ENCODE measurements around the gene APLNR.

The APLNR gene

DNA sequence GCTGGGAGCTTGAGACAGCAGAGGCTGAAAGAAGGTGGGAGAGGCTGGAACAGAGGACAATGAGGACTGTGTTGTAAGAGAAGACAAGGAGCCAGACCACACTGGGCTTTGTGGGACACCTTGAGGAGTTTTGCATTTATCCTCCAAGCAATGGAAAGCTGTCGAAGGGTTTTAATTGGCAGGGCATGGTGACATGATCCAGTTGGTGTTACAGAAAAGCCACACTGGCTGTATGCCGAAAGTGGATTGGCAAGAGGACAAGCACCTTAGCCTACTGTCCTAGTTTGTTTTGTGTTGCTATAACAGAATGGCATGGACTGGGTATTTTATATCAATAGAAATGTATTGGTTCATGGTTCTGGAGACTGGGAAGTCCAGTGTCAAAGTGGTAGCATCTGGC lies 14.0 kb upstream of the APLNR start:
- no peak for DNase-seq

DNA sequence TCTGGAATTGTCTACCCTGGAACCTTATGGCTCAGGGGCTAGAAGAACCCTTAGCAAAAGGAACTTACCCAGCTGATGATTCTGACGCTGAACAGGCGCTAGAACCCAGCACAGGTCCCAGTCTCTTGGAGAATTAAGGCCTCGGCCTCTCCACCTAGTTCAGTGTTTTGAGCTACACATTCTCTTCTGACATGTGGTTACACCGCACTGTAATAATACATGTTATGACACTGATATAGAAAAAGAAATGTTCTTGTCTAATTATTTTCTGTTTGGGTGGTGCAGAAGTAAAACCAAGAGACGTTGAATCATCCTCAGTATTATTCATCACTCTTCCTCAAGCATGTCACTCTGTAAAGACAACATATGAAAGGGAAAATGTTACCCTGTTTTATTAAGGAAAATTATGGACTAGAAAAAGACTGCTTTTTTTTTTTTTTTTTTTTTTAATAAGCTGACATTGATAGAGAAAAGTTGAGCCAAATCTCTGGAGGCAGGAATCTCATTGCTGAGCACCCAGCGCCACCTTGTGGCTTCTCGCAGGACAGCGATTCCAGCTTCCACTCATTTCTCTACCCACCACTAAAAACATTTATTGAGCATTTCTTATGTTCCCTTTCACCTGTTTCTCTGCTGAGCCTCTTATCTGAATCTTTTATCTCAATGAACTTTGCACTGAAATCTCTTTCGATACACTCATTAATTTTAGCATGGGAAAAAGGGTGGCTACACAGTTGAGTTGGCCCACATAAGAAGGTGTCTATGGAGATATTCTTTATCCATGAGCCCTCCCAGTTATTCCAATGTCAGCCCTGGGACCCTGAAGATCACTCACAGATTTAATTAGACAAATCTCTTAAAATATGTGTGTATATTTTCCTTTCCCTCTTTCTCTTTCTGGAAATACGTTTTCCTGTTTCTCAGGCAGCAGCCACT lies 12.6 kb upstream of the APLNR start:
- peak; percentile 7 for DNase-seq

DNA sequence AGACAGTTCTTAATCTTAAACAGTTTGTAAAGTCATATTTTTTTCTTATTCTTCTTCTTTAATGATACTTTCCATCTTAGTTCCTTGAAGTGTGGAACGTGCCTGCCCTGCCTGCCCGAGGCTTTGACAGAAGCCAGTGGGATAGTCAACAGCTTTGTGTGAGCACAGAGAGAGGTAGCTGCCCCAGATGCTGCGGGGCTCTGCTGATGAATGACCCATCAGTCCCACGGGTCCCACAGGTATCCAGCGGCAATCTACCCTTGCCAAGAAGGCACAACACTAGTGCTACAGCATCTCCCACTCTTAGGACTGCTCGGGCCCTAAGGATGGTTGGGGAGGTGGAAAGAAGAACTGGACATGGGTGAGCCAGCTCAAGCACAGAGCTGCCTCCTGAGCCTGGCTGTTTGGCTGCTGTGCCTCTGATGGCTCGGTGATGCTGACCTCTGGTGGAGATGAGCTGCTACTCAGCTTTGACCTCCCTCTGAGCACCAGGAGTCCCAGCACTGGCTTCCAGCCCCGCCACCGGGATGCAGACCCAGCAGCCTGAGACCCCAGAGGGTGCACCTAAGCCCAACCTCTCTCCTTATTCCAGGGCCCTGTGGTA lies 11.8 kb upstream of the APLNR start:
- DNase-seq = no peak

DNA sequence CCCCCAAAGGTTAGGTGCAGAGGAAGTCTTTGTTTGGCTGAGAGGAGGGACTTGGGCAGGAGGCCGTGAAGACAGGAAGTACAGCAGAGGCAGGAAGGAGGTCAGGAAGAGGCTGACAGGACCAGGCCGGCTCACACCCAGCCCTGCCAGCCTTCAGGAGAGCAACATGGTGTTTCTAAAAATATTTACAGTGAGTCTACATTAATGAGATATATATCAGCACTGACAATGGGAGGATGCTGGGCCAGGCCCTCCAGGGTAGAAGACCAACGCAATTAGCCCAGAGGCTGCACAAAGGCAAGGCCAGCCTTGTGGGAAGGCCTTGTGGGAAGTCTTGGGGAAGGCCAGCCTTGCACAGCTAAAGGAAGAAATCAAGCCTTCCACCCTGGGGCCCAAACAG lies 7.9 kb upstream of the APLNR start:
- DNase-seq = no peak

DNA sequence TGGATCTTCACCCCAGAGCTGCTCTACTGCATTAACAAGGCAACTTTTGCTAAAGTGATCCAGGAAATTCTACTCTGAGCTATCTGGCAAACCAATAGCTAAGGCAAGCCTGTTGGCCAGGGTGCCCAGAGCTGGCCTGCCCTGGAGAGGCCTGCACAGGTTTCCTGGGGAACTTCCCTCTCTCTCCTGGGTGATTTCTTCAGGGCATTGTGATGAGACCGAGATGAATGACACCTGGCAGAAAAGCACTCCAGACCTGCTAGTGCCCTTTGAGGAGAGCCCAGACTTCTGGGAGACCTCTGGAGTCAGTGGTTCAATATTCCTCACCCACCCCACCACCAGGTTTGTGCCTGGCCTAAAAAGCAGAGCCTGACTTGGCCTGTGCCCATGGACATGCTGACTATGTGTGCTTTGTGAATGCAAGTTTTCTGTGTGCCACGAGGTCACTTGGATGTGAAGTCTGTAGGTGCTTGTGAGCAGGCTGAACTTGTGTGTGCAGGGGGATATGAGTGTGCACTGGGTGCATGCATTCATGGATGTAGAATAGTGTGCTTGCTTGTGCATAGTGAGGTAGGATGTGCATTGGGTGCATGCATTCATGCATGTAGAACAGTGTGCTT lies 4.4 kb upstream of the APLNR start:
- DNase-seq = no peak

DNA sequence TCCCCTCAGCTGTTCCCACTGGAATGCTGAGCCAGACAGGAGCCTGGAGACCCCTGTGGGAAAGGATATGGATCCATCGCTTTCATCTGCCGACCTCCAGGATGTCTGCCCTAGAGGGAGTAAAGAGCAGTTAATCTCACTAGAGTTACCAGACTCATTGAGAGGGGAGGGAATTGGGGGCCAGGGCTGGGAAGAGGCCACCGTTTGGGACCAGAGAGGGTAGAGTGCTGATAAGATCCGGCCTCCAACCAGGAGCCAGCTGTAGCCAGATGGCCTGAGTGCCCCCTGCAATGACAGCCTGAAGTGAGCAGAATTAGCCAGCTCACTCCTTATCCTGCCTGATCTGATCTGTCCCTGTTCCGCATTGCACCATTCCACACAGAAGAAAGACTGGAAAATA lies 3.7 kb upstream of the APLNR start:
- no peak for DNase-seq

DNA sequence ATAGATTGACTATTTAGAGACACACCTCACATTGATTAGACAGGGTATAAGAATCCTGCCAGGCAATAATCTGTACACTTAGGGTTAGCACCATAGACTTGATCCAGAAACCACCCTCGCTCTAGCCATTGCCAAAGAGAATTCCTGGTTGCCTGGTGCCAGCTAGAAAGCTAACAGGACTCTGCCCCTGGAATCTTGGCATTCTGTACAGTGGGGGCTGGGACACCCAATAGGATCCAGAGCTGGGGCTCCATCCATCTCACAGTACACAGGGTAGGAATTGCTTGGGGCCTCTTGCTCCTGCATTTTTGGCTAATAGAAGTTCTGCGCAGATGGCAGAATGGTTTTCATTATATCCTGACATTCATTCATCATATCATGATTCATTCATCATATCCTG lies 3.0 kb upstream of the APLNR start:
- DNase-seq = no peak

DNA sequence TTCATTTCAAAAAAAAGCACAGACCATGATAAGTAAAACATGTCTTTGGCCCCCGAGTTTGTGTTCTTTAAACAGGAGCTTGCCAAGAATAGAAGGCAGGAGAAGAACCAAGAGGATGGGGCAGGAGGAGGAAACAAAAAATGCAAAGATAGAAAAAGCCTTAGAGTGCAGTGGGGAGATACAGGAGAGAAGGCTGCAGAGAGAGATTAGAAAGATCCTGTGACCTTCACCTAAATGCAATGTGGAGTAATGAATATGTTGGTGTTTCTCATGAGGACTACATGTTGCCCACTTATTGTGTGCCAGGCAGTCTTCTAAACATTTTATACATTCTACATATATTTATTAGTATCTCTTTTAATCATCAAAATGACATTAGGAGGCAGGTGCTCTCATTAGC lies 2.3 kb upstream of the APLNR start:
- no peak for DNase-seq

DNA sequence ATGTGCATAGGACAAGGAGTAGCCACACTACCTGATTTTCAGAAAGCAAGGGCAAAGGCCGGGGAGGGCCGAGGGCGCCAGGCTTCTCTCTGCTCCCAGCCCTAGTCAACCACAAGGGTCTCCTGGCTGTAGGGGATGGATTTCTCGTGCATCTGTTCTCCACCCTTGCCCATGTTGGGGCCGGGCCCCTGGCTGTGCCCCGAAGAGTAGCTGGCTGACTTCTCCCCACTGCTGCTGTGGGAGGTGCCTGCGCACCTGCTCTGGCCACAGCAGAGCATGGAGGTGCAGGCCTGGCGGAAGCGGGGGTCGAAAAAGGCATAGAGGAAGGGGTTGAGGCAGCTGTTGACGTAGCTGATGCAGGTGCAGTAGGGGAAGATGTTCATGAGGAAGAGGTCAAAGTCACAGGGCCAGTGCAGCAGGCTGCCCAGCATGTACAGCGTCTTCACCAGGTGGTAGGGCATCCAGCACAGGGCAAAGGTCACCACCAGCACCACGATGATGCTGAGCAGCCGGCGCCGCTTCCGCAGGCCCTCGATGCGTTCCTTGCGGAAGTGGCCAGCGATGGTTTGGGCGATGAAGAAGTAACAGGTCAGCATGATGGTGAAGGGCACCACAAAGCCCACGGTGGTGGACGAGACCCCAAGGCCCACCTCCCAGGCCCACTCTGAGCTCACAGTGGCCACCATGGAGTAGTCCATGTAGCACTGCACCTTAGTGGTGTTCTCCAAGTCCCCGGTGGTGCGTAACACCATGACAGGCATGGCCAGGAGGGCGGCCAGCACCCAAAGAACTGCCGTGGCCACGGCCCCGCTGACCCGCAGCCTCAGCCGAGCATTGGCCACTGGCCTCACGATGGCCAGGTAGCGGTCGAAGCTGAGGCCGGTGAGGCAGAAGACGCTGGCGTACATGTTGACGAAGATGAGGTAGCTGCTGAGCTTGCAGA lies 1.0 kb downstream of the APLNR start:
- DNase-seq = no peak

DNA sequence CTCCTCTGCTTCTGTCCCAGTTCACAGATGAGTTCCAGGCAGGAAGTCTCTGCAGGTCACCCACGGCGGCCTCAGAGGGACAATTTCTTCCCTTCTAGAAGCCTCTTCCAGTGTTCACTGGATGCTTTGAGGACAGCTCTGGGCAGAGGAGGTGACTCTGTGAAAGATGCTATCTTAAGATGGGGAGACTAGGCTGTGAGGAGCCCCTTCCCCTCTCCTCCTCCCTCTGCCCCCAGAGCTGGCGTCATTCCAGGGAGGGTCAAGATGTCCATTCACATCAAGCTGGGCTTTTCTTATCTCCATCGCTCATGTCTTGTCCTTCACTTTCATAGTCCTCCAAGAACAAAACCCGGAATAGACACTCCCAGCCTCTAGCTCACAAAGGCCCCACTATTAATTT lies 3.3 kb downstream of the APLNR start:
- no peak for DNase-seq

DNA sequence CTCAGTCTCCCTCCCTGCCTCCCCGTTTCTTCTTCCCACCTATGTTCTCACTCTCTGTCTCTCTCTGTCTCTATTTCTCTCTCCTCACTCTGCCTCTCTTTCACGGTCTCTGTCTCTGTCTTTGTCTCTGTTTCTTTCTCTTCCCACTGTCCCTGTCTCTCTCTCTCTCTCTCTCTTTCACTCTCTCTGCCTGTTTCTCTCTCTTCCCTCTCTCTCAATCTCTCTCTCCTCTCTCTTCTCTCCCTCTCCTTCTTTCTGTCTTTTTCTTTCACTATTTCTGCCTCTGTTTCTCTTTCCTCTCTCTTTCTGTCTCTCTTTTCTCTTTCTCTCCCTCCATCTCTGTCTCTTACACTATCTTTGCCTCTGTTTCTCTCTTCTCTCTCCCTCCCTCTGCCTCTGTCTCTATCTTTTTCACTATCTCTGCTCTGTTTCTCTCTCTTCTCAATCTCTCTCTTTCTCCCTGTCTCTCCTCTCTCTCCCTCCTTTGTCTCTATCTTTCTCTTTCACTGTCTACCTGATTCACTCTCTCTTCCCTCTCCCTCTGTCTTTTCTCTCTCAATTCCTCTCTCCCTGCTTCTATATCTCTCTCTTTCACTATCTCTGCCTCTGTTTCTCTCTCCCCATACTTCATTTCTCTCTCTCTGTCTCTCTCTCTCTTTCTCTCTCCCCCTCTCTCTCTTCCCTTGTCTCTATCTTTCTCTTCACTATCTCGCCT lies 5.4 kb downstream of the APLNR start:
- no peak for DNase-seq

DNA sequence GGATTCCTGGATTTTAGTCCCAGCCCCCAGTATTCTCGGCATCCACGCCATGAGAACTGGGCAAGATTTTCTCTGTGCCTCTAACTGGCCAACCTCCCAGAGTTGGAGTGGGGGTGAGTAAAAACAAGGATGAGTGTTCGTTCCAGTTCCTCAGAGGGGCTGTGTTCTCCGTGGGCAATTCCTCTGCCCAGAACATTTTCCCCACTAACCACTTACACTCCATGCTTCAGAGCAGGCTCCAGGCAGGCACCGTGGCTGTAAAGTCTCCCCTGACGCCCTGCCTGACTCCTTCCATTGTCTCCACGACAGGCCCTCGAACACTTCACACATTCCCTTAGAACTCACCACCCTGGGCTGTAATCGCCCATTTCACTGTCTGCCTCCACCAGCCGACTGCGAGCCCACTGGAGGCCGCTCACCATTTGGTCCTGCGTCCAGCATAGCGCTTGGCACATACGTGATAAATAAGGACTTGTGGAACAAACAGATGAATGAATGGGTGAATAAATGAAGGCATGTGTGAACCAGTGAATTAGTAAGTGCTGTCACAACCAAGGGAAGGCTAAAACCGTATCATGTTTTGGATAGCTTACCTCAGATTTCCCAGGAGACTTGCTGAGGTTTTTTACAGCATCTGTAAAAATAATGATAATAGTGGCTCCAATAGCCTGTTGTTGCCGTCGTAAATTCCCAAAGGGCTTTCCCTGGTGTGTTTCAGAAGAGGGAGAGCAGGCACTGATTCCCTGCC lies 6.1 kb downstream of the APLNR start:
- no peak for DNase-seq

DNA sequence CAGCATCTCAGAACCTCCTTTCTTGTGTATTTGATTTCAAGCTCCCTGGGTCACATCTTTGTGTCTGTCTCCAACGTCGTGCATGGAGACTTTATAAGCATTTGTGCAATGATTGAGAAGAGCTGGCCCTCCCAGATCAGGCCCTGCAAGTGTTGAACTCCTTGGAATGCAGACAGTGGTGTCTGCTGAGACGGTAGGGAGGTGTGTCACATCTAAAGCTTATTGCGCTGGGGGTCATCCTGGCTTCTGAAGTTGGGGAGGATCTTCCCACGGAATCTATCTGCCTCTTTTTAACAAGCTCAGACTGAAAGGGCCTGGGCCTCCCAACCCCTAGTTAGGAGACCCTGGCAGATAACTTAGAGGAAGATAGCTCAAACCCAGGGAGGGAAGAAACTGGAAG lies 6.7 kb downstream of the APLNR start:
- DNase-seq = no peak

DNA sequence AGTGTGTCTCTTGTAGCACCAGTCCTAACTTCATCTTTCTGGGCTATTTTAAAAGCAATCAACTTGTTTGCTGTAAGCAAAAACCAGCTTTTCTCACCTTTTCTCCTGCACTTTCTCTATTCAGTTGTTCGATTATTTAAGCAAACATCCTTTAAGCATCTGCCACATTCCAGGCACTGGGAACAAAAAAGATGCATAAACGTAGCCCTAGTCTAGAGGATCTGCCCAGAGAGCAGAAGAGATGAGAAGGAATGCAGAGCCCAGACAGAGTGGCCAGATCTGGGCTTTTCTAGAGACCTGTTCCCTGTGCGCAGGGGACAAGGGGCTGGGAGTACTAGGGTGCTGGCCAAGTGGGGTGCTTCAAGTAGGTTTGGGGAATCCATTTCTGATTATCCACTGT lies 8.4 kb downstream of the APLNR start:
- DNase-seq = no peak

DNA sequence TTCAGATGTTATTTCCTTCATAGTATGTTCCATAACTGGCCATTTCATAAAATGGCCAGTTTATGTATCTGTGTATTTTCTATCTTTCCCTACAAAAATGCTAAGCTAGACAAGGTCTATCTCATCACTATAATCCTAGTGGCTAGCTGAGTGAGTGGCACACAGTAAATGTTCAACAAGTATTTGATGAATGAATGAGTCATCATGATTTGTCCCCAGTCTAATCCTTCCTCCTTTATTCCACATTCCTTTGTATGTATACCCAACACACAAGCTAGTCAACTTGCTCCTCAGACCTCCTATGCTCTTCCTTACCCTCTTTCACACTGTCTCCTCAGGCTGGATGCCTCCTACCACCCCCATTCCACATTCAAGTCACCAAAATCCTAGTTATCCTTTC lies 12.5 kb downstream of the APLNR start:
- DNase-seq = no peak

DNA sequence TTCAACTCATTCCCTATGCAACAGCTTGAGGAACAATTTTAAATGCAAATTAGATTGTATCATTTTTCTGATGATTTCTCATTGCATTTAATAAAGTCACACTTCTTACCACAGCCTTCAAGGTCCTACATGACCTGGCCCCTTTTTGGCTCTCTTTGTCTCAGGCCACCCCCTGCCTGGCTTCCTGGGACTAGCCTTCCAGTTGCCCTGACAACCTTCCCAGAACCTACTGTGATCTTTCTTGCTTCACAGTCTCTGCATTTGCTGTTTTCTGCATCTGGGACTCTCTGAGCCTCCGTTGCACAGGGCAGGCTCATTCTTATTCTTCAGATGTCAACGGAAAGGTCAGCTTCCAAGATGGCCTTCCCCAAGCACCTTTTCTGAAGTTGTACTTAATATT lies 12.9 kb downstream of the APLNR start:
- no peak for DNase-seq

DNA sequence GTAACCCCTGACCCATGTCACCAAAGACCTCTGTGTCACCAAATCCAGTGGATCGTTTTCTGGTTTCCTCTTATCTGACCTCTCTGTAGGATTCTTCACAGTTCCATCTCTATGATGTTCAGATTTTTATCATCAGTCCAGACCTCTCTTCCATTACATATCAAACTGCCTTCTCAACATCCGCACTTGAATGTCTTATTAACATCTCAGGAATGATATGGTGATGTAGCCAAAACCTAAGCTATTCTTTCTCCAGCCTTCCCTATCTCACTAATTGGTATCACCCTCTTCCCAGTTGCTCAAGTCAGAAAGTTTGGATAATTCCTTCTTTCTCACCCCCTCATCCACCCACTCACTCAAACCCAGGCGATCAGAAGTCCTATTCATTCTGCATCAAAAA lies 13.4 kb downstream of the APLNR start:
- DNase-seq = no peak

DNA sequence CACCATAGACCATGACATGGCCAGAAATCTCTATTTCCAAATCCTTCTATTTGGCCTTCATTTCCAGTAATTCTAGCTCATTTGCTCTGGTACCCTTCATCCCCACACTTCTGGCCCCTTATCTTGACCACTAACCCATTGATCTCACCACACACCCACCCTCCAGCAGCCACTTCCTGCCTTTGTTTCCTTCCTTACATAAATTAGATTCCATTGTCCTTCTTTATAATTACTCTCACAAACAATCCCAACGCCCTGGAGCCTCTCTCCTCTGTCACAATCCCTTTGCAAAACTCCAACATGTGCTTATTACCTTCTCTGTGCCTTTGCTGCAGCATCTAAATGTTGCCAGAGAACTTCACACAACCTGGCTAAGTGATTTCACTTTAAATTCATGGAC lies 14.8 kb downstream of the APLNR start:
- DNase-seq = no peak

DNA sequence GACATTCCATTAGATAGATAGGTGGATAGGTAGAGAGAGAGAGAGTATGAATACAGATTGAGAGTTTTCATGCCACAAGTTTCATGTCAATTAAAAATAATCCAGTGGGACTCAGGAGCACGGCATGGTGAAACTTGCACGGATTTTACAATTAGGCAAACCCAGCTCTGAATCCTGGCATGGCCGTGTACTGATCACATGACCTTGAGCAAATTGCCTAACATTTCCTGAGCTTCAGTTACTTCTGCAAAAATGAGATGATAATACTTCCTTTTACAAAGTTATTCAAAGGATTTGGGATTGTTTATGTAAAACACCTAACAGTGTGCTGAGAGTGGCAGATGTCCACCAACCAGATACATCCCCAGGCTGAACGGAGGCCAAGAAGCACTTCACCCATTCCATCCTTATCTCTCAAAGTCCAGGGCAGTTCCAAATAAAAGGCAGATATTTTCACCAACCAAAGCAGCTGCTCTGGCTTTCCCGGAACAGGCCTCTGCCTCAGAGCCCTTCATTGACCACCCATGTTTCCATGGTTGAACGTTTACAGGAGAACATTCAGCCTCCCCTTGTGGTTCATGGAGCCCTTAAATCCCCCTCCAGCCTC lies 17.9 kb downstream of the APLNR start:
- no peak for DNase-seq

DNA sequence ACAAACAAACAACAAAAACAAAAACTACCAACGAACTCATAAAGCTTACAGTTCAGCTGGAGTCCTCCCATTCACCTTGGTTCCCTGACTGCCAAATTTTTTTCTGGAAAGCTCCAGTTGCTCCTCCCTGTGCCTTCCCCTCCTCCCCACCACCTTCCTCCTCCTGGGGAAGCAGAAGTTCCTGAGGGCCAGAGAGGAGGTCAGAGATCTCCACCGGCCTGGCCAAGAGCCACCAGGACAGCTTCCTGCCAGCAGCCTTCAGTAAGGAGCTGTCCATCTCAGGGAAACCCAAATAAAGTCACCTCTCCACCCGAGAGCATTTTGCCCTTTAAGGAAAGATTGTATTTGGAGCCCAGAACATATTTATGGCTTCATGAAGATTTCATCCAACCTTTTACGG lies 20.0 kb downstream of the APLNR start:
- DNase-seq = no peak

DNA sequence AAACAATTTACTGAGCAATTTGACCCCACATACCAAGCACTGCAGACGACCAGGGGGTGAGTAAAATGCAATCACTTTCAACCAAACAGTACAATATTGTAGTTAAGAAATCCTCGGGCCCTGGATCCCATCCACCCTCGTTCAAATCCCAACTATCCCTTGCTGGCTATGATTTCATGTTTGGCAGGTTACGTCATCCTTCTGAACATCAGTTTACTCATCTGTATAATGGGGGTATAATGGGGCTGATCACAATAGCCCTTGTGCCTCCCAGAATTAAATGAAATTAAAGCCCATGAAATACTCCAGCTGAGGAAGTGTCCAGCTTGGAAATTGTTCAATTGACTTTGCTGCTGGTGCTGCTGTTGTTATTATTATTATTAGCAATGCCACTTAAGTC lies 20.6 kb downstream of the APLNR start:
- no peak for DNase-seq

All from CD4-positive, alpha-beta T cell treated with Interferon gamma for 1 hour (primary cell).